ENCODE results near the gene ACBD7. TPM values are rescaled to one million over a fixed set of nuclear protein-coding genes. Genes with fewer than 3 reads are reported as not detected.

The ACBD7 gene
- total RNA-seq, 1 donor from 2014 or later: not detected

DNA sequence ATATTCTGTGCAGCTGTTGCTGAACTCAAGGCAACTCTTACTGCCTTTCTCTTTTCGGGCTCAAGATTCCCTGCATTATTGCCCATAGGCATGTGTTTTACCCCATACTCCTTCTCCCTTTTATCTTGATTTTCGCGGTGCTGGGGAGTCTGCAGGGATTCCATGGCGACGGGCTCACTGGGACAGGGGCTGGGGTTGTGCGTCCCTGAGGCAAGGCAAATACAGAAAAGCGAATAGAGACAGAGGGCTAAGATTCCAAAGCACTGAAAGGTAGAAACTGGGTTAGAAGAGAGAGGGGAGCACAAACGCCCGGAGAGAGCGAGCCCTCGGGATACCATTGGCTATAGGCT, 8.1 kb upstream of the ACBD7 start:
- intact Hi-C loops (cut with micrococcal nuclease): no loop called here
- peak; percentile 18 for ATAC-seq
- no peak for DNase-seq

DNA sequence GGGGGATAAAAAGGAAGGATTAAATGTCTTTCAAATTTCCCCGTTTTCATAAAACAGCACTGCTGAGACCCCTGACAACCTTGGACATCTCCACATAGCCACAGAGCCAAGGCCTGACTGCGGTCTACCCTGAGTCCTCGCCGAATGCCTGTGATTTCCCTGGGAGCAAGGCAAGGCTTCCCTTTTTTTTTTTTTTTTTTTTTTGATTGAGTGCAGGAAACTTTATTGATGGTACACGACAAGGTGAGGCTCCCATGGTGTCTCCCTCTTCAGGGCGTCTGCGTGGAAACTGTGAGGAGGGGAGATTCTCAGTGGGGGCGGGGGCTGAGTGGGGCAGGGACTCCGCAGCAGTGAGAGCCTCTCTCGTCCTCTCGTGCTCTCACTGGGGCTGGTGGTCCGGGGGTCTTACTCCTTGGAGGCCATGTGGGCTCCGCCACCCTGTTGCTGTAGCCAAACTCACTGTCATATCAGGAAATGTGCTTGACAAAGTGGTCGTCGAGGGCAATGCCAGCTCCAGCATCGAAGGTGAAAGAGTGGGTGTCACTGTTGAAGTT, 4.4 kb upstream of the ACBD7 start:
- intact Hi-C loops (cut with micrococcal nuclease): no loop called here
- ATAC-seq (no peak), DNase-seq (no peak)

DNA sequence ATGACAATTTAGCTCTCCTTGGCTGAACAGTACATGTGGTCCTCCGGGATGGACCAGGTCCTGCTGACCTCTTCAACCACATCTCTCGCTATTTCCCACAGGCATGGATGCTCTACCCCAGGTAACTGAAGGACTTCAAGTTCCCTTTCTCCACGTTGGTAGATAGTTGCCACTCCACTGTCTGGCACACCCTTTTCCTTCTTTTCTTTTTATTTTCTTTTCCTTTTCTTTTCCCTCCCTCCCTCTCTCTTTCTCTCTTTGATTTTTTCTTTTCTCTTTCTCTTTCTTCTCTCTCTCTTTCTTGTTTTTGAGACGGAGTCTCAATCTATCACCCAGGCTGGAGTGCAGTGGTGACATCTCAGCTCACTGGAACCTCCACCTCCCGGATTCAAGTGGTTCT, 2.8 kb upstream of the ACBD7 start:
- intact Hi-C loops (cut with micrococcal nuclease): no loop called here
- ATAC-seq (no peak), DNase-seq (no peak)

DNA sequence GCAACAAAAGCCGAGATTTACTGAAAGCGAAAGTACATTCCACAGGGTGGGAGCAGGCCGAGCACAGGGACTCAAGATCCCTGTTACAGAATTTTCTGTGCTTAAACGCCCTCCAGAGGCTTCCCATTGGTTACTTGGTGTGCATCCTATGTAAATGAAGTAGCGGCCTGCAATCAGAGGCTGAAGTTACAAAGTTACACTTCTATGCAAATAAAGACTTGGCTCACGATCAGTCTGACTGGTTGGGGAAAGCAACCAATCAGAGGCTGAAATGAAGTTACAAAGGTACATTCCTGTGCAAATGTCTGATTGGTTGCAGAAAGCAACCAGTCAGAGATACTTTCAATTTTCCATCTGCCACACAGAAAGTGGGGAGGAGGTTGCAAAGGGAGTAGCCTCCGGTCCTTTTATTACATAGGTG, 4.1 kb downstream of the ACBD7 start:
- DNase-seq (no peak), ATAC-seq (peak; percentile 76)
- intact Hi-C loops (cut with micrococcal nuclease): no loop called here

DNA sequence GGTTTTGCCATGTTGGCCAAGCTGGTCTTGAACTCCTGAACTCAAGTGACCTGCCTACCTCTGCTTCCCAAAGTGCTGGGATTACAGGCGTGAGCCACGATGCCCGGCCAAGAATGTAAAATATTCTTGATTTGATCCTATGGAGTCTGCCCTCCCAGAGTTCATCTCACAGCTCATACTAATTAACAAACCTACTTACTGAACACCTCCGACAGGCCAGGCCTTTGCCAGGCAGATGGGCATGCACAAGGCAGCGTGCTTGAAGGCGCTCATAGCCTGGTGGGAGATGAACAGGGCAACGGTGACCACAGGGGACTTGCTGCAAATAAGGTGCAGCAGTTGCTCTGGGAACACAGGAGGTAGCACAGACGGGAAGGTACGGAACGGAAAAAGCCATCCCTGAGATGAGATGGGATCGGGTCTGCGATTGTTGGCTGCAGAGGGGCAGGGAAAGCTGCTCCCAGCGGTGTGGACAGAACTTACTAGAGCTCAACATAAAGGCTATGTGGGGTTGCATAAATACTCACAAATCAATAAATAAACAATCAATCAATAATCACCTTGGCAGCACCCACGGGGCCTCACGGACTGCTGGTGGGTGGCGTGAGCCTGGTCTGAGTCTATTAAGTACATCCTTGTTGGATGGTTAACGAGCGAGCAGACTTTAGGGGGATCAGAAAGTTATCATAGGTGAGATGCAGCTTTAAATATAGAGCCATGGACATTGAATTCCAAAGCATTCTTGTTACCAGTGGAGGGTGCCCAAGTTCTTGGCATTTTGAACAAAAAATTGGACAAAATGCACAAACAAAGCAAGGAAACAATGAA, 4.7 kb downstream of the ACBD7 start:
- DNase-seq (no peak), ATAC-seq (no peak)
- intact Hi-C loops (cut with micrococcal nuclease): no loop called here

DNA sequence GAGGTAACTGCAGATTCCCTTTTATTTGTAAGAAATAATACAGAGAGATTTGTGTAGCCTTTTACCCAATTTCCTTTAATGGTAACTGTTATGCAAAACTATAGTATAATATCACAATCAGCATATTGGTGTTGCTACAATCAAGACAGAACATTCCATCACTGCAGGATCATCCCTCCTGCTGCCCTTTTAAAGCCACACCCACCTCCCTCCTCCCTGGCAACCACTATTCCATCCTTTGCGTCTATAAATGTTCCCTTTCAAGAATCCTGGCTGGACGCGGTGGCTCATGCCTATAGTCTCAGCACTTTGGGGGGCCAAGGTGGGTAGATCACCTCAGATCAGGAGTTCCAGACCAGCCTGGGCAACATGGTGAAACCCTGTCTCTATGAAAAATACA, 13.2 kb downstream of the ACBD7 start:
- DNase-seq (no peak), ATAC-seq (no peak)
- intact Hi-C loops (cut with micrococcal nuclease): no loop called here

DNA sequence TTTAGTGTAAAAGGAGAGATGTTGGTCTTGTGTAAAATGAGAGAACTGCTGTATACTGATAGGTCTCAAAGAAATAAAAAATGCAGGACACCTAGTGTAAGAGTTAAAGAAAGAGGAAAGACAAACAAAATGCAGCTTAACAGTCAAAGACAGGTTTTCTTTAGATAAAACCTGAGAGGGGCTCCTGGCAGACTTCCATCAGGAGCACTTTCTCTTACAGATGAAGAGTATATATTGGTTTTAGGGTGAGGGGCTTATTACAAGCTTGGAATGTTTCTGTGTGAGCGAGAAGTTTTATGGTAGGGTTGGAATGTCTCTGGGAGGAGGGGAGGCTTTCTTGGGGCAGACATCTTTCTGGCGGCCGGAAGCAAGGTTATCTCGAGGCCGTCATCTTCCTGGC, 16.2 kb downstream of the ACBD7 start:
- DNase-seq (no peak), ATAC-seq (no peak)
- intact Hi-C loops (cut with micrococcal nuclease): no loop called here

DNA sequence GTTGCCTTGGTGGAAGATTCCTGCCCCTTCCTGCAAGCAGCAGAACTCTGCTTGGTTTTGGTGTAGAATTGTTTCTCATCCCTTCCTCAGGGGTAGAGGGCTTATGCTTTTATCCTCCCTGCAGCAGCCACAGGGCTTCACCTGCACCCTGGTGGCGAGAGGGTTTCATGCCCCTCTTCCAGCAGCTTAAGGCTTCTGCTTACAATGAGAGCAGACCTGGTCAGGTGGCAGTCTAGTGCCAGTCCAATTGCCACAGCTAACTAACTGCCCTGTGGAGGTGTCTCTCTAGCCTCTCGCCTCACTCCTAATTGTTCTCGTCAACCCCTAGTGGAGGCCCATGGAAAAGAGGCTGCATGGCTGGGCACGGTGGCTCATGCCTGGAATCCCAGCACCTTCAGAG, 19.3 kb downstream of the ACBD7 start:
- DNase-seq (no peak), ATAC-seq (no peak)
- intact Hi-C loops (cut with micrococcal nuclease): no loop called here

DNA sequence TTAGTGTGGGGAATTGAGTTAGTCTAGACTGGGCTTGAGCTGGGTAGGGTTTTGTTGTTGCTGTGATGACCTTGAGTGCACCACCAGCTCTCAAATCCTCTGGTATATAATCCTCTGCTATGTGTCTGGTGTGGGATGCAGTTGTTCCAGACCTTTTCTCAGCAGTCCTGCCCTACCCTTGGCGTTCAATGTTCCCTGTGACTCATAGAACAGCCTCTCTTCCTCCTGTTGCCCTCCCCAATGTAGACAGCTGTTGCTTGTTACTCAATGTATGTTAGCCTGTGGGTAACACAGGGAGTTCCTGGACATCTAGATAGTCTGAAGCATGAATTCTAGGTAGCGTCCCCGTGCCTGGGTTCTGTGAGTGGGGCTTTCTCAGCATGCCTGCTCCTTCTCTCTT, 19.8 kb downstream of the ACBD7 start:
- intact Hi-C loops (cut with micrococcal nuclease): no loop called here
- ATAC-seq: no peak
- DNase-seq: no peak

DNA sequence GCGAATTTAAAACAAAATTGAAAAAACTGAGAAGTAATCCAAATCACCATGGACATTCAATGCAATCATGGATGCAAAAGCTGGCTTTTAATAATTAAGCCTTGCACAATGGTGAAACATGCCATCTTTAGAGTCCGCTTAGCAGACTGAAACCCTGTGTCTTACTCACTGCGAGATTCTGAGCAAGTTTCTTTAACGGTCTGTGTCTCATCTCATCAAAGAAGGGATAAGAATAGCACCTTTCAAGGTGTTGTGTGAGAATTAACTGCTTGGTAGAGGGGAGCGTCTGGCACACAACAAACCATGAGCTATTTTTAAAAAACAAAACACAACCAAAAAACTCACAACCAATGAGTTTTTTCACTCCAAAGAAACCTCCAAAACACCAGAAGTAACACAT, 21.4 kb downstream of the ACBD7 start:
- DNase-seq: no peak
- ATAC-seq: no peak

DNA sequence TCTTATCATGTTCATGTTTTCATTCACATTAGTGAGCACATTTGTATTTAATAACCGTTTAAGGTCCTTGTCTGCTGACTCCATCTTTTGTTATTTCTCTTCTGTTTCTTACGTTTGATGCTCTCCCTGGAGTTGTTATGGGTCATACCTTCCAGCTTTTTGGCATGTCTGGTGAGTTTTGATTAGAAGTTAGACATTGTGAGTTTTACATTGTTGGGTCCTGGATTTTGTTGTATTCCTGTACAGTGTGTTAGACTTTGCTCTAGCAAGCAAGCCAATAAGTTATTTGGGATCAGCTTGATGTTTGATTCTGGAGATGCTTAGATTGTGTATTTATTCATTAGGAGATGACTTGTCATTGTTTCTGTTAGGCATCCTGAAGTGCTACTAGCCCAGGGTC, 27.9 kb downstream of the ACBD7 start:
- DNase-seq (no peak), ATAC-seq (no peak)
- intact Hi-C loops (cut with micrococcal nuclease): no loop called here

More for the DNA sequence above, 21.4 kb downstream of the ACBD7 start:
- intact Hi-C loops (cut with micrococcal nuclease): no loop called here

DNA sequence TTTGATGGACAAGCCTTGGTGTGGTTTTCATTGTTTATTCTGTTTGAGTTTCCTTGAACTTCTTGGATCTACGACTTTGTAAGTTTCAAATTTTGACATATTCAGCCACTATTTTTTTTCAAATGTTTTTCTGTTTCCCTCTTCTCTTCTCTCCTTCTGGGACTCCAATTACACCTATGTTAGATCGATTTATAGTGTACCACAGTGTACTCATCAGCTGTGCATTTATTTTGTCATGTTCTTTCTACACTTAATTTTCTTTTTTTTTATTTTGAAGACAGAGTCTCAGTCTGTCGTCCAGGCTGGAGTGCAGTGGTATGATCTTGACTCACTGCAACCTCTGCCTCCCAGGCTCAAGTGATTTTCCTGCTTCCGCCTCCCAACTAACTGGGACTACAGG, 28.7 kb downstream of the ACBD7 start:
- intact Hi-C loops (cut with micrococcal nuclease): no loop called here
- no peak for DNase-seq
- ATAC-seq: no peak

DNA sequence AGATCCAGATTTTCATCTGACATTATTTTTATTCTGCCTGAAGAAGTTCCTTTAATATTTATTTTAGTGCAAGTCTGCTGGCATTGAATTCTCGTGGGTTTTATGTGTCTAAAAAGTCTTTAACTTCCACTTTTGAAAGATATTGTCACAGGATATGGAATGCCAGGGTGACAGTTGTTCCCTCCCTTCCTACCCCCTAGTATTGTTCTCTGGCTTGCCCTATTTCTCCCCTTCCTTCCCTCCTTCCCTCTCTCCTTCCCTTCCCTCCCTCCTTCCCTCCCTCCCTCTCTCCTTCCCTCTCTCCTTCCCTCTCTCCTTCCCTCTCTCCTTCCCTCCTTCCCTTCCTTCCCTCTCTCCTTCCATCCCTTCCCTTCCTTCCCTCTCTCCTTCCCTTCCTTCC, 29.9 kb downstream of the ACBD7 start:
- intact Hi-C loops (cut with micrococcal nuclease): no loop called here
- no peak for ATAC-seq
- no peak for DNase-seq

DNA sequence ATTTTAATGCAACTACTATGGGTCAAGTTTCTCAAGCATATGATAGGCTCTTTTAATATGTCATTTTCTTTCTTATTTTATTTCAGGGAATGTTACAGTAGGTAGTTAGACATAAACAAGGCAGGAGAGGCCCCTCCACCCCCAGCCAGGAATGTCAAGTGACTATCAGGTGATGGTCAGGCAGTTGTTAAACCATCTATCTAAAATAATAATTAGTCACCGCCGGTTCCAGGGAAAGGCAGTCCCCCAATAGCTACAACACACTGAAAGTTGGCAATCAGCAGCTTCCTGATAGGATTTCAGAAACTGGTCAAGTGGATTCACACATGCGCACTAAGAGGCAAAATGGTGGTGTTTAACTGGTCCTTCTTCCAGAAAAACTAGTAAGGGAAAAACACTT, 35.5 kb downstream of the ACBD7 start:
- intact Hi-C loops (cut with micrococcal nuclease): no loop called here
- no peak for ATAC-seq
- no peak for DNase-seq

DNA sequence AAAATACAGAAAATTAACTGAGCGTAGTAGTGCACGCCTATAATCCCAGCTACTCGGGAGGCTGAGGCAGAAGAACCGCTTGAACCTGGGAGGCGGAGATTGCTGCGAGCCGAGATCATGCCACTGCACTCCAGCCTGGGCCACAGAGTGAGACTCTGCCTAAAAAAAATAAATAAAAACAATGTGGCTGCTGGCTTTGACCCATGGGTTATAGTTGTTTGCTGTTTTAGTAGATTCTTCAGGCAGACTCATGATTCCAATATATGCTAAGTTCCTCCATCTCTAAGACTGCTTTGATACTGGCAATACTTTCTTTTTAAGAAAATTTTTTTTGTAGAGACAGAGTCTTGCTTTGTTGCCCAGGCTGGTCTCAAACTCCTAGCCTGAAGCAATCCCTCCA, 36.5 kb downstream of the ACBD7 start:
- intact Hi-C loops (cut with micrococcal nuclease): no loop called here
- DNase-seq: no peak
- ATAC-seq: no peak

DNA sequence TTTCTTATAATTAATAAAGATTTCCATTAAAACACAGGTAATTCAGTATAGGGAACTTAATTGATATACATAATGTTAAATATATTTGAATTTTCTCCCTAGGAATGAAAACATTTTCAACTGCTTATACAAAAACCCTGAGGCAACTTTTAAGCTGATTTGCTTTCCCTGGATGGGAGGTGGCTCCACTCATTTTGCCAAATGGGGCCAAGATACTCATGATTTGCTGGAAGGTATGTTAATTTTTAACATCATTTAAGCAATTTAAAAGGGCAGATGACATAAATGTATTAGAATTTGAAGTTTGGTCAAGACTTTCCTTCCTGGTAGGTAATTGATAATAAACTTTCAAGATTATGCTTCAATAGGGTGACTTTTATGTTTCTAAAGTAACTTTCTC, 39.0 kb downstream of the ACBD7 start:
- DNase-seq (no peak), ATAC-seq (no peak)
- intact Hi-C loops (cut with micrococcal nuclease): no loop called here

DNA sequence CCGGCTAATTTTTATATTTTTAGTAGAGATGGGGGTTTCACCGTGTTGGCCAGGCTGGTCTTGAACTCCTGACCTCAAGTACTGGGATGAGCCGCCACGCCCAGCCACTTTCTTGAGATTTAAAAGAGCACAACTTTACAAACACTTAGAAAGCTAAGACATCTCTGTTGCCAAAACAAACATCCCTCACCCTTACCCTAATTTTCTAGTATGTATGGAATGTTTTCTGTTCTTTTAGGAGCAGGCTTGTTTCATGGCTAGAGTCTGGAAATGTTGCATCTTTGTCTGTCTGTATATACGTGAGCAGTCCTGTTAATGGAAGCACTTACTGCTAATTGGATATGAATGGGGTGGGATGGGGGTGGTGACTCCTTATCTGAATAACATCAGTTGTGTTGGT, 42.0 kb downstream of the ACBD7 start:
- no peak for ATAC-seq
- intact Hi-C loops (cut with micrococcal nuclease): no loop called here
- no peak for DNase-seq

DNA sequence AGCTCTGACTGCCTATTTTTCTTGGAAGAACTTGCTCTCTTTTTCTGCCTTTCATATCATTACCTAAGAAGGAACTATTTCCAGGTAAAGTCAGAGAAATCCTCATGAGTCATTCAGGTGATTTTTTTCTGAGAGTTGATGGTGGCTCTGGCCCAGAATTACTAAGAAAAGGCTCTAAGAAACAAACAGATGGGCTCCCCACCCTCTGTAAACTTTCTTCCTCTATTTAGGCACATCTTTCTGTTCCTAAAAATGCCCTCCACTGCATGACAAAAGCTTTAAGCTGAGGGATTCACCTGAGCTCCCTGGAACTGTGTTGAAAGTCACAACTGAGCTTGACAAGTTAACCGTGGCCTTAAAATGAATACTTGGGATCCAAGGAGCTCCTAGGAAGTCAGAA, 43.2 kb downstream of the ACBD7 start:
- no peak for DNase-seq
- ATAC-seq: no peak
- intact Hi-C loops (cut with micrococcal nuclease): no loop called here

DNA sequence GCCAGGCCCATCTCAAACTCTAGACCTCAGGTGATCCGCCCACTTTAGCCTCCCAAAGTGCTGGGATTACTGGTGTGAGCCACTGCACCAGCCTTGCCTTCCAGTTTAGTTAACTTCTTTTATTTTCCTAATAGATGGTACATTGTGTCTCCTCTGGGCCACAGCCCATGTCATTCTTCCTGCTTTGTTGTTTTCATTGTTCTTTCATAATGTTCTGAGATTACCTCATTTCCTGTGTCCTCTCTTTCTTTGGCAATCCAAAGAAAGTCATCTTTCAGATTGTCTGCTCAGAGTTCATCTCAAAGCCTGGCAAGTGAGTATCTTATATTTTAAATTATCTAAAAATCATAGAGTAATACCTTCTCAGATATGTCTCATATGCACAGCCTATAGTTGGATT, 44.9 kb downstream of the ACBD7 start, which contains the start of gene OLAH:
Gene OLAH, plus strand, starts transcription at position 270 of the 400 bp plus-strand sequence. CDS start 3,346 bp downstream, outside the sequence.
- intact Hi-C loops (cut with micrococcal nuclease): no loop called here
- DNase-seq (no peak), ATAC-seq (no peak)

DNA sequence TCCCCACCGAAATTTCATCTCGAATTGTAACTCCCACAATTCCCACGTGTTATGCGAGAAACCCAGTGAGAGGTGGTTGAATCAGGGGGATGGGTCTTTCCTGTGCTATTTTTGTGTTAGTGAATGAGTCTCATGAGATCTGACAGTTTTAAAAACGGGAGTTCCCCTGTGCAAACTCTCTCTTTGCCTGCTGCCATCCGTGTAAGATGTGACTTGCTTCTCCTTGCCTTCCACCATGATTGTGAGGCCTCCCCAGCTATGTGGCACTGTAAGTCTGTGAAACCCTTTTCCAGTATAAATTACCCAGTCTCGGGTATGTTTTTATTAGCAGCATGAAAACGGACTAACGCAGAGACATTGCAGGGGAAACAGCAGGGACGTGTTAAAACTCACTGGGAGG, 50.2 kb downstream of the ACBD7 start:
- DNase-seq (no peak), ATAC-seq (no peak)
- intact Hi-C loops (cut with micrococcal nuclease): no loop called here

DNA sequence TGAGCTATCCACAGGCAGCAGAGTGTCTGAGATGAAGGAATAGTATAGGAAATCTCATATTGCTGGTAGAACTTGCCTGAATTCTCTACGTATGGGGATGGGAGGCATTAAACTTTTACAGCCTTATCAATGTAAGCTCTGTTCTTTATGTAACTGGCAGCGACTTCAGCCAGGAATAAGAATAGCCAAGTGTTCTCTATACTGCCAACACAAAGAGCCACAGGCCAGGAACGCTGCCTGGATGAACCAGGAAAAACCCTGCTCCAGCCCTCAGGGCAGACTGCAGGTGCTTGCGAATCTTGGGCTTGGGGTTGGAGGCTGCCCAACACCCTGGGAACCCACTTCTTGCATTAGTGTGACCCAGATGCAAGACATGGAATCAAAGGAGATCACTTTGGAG, 50.9 kb downstream of the ACBD7 start:
- intact Hi-C loops (cut with micrococcal nuclease): no loop called here
- DNase-seq: no peak
- ATAC-seq: no peak

Measured in left ventricle myocardium superior (tissue), 1 donor.